DOHH2 (cell line): ENCODE data around the gene HOXB3.

ENCODE experiments used
- H3F3A ChIP-seq: fragments of 200-600 bp; sonication (generic), shearing (Covaris generic); 2 replicates; pipeline ENCODE4 v1.6.0; 2016; ENCODE audit warnings: antibody characterized with exemption, mild to moderate bottlenecking; ENCODE audit not compliant: control insufficient read depth, insufficient read depth
- H3K27ac ChIP-seq: fragments of 200-600 bp; sonication (generic); 2 replicates; pipeline ENCODE4 v1.5.1; 2014; ENCODE audit warnings: low read depth, mild to moderate bottlenecking, low read length, moderate library complexity
- H3K27me3 ChIP-seq: fragments of 200-600 bp; sonication (generic); 2 replicates; pipeline ENCODE4 v1.6.1; 2014; ENCODE audit warnings: mild to moderate bottlenecking, low read length, mixed read lengths; ENCODE audit not compliant: control insufficient read depth
- H3K36me3 ChIP-seq: fragments of 200-600 bp; sonication (generic); 2 replicates; pipeline ENCODE4 v1.6.1; 2014; ENCODE audit warnings: mild to moderate bottlenecking, low read length, moderate library complexity, mixed read lengths; ENCODE audit not compliant: control insufficient read depth
- H3K4me1 ChIP-seq: fragments of 200-600 bp; sonication (generic); 2 replicates; pipeline ENCODE4 v1.6.1; 2014; ENCODE audit warnings: mild to moderate bottlenecking, low read length, mixed read lengths; ENCODE audit not compliant: control insufficient read depth
- H3K4me2 ChIP-seq: fragments of 200-600 bp; sonication (generic); 2 replicates; pipeline ENCODE4 v1.6.0; 2014; ENCODE audit warnings: mild to moderate bottlenecking, low read length, moderate library complexity
- H3K4me3 ChIP-seq: fragments of 200-600 bp; sonication (generic); 2 replicates; pipeline ENCODE4 v1.5.1; 2014; ENCODE audit warnings: mild to moderate bottlenecking, low read length, mixed read lengths
- H3K79me2 ChIP-seq: fragments of 200-600 bp; sonication (generic); 2 replicates; pipeline ENCODE4 v1.6.1; 2014; ENCODE audit warnings: mild to moderate bottlenecking, low read length, mixed read lengths; ENCODE audit not compliant: control insufficient read depth
- H3K9me2 ChIP-seq: fragments of 200-600 bp; sonication (generic); replicated peaks from 2 replicates; pipeline ENCODE4 v1.6.1; 2014; ENCODE audit warnings: mild to moderate bottlenecking, low read length, mixed read lengths; ENCODE audit not compliant: control insufficient read depth
- H3K9me3 ChIP-seq: fragments of 200-600 bp; sonication (generic); 2 replicates; pipeline ENCODE4 v1.6.1; 2014; ENCODE audit warnings: antibody characterized with exemption, low read length, mixed read lengths; ENCODE audit not compliant: control insufficient read depth, insufficient read depth
- H4K20me1 ChIP-seq: fragments of 200-600 bp; sonication (generic); 2 replicates; pipeline ENCODE4 v1.6.0; 2014; ENCODE audit warnings: low read depth, mild to moderate bottlenecking, antibody characterized with exemption, low read length, moderate library complexity; ENCODE audit not compliant: control insufficient read depth, insufficient read depth
- EZH2phosphoT487 ChIP-seq: fragments of 200-600 bp; sonication (generic); IDR thresholded peaks from 2 replicates; pipeline ENCODE4 v1.6.1; 2017; ENCODE audit warnings: borderline replicate concordance, mild to moderate bottlenecking, antibody characterized with exemption, low read length, moderate library complexity, mixed read lengths
- TF ChIP-seq, protein P1 (sequence below): fragments of 200-600 bp; sonication (generic); IDR thresholded peaks from one replicate; pipeline ENCODE4 v1.5.1; 2014; ENCODE audit warnings: antibody characterized with exemption, mild to moderate bottlenecking, low read depth, low read length; ENCODE audit not compliant: poor library complexity, severe bottlenecking

Gene HOXB3

DNA sequence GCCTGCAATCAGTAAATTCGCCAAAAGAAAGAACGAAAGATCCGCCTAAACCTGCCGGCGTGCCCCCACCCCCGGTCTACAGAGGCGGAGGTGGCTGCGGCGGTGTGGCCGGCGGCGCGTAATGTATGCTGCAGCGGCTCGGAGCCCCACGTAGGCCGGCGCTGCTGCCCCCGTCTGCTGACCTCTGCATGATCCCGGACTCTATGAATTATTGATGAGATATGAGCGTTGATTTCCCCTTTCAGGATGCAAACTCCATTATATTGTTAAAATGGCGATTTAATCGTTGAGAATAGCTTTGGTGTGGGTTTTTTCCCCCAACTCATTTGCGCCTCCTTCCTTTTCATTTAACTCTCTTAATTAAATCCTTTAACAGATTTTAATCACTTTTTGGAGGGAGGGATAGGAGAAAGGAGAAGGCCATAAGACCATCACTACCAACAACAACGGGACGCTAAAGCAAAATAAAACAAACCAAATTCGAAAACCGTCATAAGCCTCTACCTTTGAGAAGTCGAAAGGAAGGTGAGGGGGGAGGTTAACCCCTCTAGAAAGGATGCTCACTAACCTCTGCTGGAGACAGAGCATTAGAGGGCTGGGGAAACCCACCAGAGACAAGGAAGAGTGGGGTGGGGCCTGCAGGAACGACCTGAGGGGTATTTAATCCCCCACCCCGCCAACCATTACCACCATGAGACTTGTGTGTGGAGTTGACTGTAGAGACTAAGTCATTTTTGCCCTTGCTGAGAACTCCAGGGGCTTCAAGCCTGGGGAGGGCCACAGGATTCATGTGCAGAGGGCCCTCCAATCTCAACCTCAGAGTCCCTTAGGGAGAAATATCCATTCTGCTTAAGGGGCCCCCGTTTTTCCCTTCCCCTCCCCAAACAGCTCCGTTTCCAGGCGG is 3.4 kb downstream of the HOXB3 start:
- TF ChIP-seq EZH2phosphoT487, result peak; percentile 94
- TF ChIP-seq, protein P1, sequence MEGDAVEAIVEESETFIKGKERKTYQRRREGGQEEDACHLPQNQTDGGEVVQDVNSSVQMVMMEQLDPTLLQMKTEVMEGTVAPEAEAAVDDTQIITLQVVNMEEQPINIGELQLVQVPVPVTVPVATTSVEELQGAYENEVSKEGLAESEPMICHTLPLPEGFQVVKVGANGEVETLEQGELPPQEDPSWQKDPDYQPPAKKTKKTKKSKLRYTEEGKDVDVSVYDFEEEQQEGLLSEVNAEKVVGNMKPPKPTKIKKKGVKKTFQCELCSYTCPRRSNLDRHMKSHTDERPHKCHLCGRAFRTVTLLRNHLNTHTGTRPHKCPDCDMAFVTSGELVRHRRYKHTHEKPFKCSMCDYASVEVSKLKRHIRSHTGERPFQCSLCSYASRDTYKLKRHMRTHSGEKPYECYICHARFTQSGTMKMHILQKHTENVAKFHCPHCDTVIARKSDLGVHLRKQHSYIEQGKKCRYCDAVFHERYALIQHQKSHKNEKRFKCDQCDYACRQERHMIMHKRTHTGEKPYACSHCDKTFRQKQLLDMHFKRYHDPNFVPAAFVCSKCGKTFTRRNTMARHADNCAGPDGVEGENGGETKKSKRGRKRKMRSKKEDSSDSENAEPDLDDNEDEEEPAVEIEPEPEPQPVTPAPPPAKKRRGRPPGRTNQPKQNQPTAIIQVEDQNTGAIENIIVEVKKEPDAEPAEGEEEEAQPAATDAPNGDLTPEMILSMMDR, result no peak
- H3K27me3 ChIP-seq, result peaks cover 94% of the 10 kb centered on the region

DNA sequence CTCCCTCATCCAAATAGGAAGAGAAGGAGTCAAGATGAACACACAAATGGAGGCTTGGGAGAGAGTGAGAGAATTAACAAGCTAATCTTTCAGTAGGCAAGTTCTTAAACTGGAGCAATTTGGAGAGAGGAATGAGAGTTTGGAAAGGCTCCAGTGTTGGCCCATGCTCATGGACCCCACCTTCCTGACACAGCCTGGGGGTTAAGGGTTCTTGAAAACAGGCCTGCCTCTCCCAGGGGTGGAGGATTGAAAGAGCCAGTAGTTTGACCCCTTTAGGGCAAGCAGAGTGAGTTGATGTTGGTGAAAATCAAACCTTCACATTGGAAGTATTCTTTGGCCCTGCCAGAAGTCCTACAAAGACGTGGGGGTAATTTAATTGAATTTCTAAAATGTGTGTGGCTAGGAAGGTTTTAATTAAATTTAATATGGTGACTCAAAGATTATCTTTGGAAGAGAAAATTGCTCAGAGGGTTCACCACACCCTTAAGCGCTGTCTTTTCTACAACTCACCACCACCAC is 5.8 kb downstream of the HOXB3 start:
- peaks cover 95% of the 10 kb centered on the region for H3K27me3 ChIP-seq

More for the DNA sequence above, 3.4 kb downstream of the HOXB3 start:
- H3K79me2 ChIP-seq, result no peaks in the 10 kb centered on the region
- H3F3A ChIP-seq, result no peaks in the 10 kb centered on the region
- peaks cover 15% of the 10 kb centered on the region for H3K4me1 ChIP-seq
- no peaks in the 10 kb centered on the region for H3K36me3 ChIP-seq
- H3K4me2 ChIP-seq, result peak overlapping the region; percentile 60
- H4K20me1 ChIP-seq, result peaks cover 7% of the 10 kb centered on the region; the same call in 1 of the 2 replicates
- H3K9me2 ChIP-seq, result no peaks in the 10 kb centered on the region
- H3K9me3 ChIP-seq, result no peaks in the 10 kb centered on the region
- peak overlapping the region; percentile 57 for H3K4me3 ChIP-seq
- no peak overlapping the region for H3K27ac ChIP-seq

DNA sequence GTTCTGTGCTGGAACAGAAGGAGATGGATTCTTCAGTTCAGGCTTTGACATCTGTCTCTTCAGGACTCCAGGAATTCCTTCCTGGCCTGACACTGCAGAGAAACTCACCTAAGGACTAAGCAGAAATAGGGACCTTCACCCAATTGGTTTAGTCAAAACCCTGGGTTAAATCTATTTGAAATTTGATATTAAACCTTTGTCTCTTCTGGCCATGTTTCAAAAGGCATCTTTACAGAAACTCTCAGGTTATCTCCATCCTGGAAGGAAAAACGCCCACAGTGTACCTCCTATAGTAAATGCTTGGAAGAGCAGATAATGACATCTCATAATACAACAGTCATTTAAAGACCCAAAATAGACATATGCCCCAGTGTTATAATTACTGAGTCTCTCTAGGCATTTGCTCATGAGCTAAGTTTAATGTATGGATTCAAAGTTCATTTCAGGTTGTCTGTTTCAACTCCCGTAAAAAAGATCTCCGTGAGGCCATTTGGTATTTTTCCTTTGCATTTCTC is 6.3 kb downstream of the HOXB3 start:
- Histone ChIP-seq H3K27ac (no peak overlapping the region), H3K4me3 (no peak overlapping the region), H3F3A (peaks cover 9% of the 10 kb centered on the region; the same call in 1 of the 2 replicates), H3K36me3 (no peaks in the 10 kb centered on the region), H3K4me2 (no peak overlapping the region), H3K27me3 (peaks cover 94% of the 10 kb centered on the region), H4K20me1 (peaks cover 7% of the 10 kb centered on the region; the same call in 1 of the 2 replicates), H3K4me1 (peaks cover 34% of the 10 kb centered on the region), H3K79me2 (no peaks in the 10 kb centered on the region), H3K9me3 (no peaks in the 10 kb centered on the region), H3K9me2 (no peaks in the 10 kb centered on the region)
- TF ChIP-seq, protein P1, result no peak
- TF ChIP-seq EZH2phosphoT487, result no peak

More for the DNA sequence above, 5.8 kb downstream of the HOXB3 start:
- Histone ChIP-seq H3K27ac (no peak overlapping the region), H3K36me3 (no peaks in the 10 kb centered on the region), H3K9me2 (no peaks in the 10 kb centered on the region), H3K79me2 (no peaks in the 10 kb centered on the region), H3K4me3 (no peak overlapping the region), H3K9me3 (no peaks in the 10 kb centered on the region), H3K4me2 (no peak overlapping the region), H4K20me1 (peaks cover 7% of the 10 kb centered on the region; the same call in 1 of the 2 replicates), H3F3A (peaks cover 9% of the 10 kb centered on the region; the same call in 1 of the 2 replicates), H3K4me1 (peaks cover 29% of the 10 kb centered on the region)
- TF ChIP-seq EZH2phosphoT487, result no peak
- TF ChIP-seq, protein P1, result no peak
